ENCODE results near the gene STK24. TPM values are rescaled to one million over a fixed set of nuclear protein-coding genes. Genes with fewer than 3 reads are reported as not detected.
"Not testable (repeated sequence)": the region's sequence is repeated elsewhere in the genome, so short reads cannot be mapped to it uniquely, and the experiment has no call there.

The STK24 gene
- total RNA-seq, 1 donor: 82.2 TPM

GRCh38 chr13:98415326-98416070 lies 161.4 kb downstream of the STK24 start:
- no peak overlapping the region for H3K4me3 ChIP-seq (ENCODE audit: insufficient read depth, low read length)
- no peak for TF ChIP-seq CTCF (IDR thresholded peaks at IDR 0.05; ENCODE audit: extremely low read depth, low read depth, low read length)
- H4K20me1 ChIP-seq (ENCODE audit: insufficient read depth, low read length): no peaks in the 10 kb centered on the region
- H3K9me3 ChIP-seq (ENCODE audit: low read depth, low read length): no peaks in the 10 kb centered on the region
- no peak overlapping the region for H3K4me2 ChIP-seq (ENCODE audit: insufficient read depth, low read length)
- H3K36me3 ChIP-seq (ENCODE audit: insufficient read depth, low read length): peaks cover 50% of the 10 kb centered on the region
- no peaks in the 10 kb centered on the region for H3K79me2 ChIP-seq (ENCODE audit: insufficient read depth, low read length)
- H2AFZ ChIP-seq (ENCODE audit: low read length): no peak overlapping the region
- peaks cover 11% of the 10 kb centered on the region for H3K4me1 ChIP-seq (ENCODE audit: insufficient read depth, low read length)
- no peaks in the 10 kb centered on the region for H3K27me3 ChIP-seq (ENCODE audit: insufficient read depth, low read length)
- no peak for DNase-seq (ENCODE audit: insufficient read length, low spot score, missing footprints)
- no peak overlapping the region for H3K27ac ChIP-seq (ENCODE audit: low read depth, low read length)

DNA sequence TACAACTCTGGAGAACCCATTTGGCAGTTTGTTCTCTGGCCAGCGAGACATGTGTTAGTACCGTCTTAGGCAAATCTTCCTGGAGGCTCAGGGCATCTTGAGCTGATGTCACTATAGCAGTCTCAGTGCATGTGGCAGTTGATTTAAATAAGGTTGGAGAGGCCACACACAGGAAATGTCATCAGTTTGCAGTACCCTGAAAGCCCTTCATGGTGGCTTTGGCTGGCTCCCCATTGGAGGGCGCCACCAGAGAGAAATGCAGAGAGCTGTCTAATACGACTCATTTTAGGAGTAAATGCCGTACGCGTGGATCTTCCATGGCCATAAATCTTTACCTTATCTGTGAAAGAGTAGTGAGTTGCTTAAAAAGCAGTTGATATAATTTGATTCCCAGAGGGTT lies 163.1 kb downstream of the STK24 start:
- no peaks in the 10 kb centered on the region for H4K20me1 ChIP-seq (ENCODE audit: insufficient read depth, low read length)
- no peak overlapping the region for H3K4me2 ChIP-seq (ENCODE audit: insufficient read depth, low read length)
- H3K36me3 ChIP-seq (ENCODE audit: insufficient read depth, low read length): peaks cover 51% of the 10 kb centered on the region
- DNase-seq (ENCODE audit: insufficient read length, low spot score, missing footprints): no peak
- H3K27me3 ChIP-seq (ENCODE audit: insufficient read depth, low read length): no peaks in the 10 kb centered on the region
- TF ChIP-seq CTCF (IDR thresholded peaks at IDR 0.05; ENCODE audit: extremely low read depth, low read depth, low read length): no peak
- no peak overlapping the region for H3K27ac ChIP-seq (ENCODE audit: low read depth, low read length)
- H3K4me3 ChIP-seq (ENCODE audit: insufficient read depth, low read length): no peak overlapping the region
- H3K9me3 ChIP-seq (ENCODE audit: low read depth, low read length): no peaks in the 10 kb centered on the region
- H3K4me1 ChIP-seq (ENCODE audit: insufficient read depth, low read length): no peaks in the 10 kb centered on the region
- no peak overlapping the region for H2AFZ ChIP-seq (ENCODE audit: low read length)
- no peaks in the 10 kb centered on the region for H3K79me2 ChIP-seq (ENCODE audit: insufficient read depth, low read length)

GRCh38 chr13:98413278-98413677 lies 163.6 kb downstream of the STK24 start:
- H3K4me1 ChIP-seq (ENCODE audit: insufficient read depth, low read length); H3K4me3 ChIP-seq (ENCODE audit: insufficient read depth, low read length); H3K79me2 ChIP-seq (ENCODE audit: insufficient read depth, low read length); H3K9me3 ChIP-seq (ENCODE audit: low read depth, low read length); H4K20me1 ChIP-seq (ENCODE audit: insufficient read depth, low read length); H3K27ac ChIP-seq (ENCODE audit: low read depth, low read length); H2AFZ ChIP-seq (ENCODE audit: low read length); H3K27me3 ChIP-seq (ENCODE audit: insufficient read depth, low read length); DNase-seq (ENCODE audit: insufficient read length, low spot score, missing footprints); H3K4me2 ChIP-seq (ENCODE audit: insufficient read depth, low read length): not testable (repeated sequence)
- H3K36me3 ChIP-seq (ENCODE audit: insufficient read depth, low read length): peaks cover 51% of the 10 kb centered on the region

- H3K36me3 ChIP-seq (ENCODE audit: insufficient read depth, low read length): peaks cover 56% of the 10 kb centered on the region
- H3K79me2 ChIP-seq (ENCODE audit: insufficient read depth, low read length): no peaks in the 10 kb centered on the region
- H2AFZ ChIP-seq (ENCODE audit: low read length): peak overlapping the region; percentile 25
- no peaks in the 10 kb centered on the region for H4K20me1 ChIP-seq (ENCODE audit: insufficient read depth, low read length)
- no peaks in the 10 kb centered on the region for H3K4me1 ChIP-seq (ENCODE audit: insufficient read depth, low read length)
- no peak for TF ChIP-seq CTCF (IDR thresholded peaks at IDR 0.05; ENCODE audit: extremely low read depth, low read depth, low read length)
- no peaks in the 10 kb centered on the region for H3K9me3 ChIP-seq (ENCODE audit: low read depth, low read length)
- H3K27ac ChIP-seq (ENCODE audit: low read depth, low read length): no peak overlapping the region
- peak overlapping the region; percentile 22 for H3K4me2 ChIP-seq (ENCODE audit: insufficient read depth, low read length)
- DNase-seq (ENCODE audit: insufficient read length, low spot score, missing footprints): no peak
- no peaks in the 10 kb centered on the region for H3K27me3 ChIP-seq (ENCODE audit: insufficient read depth, low read length)
- H3K4me3 ChIP-seq (ENCODE audit: insufficient read depth, low read length): no peak overlapping the region
Observed at GRCh38 chr13:98411617-98412265, 165.2 kb downstream of the STK24 start.

Data from osteoblast (primary cell).